ENCODE measurements around the gene FIBCD1. TPM values are rescaled to one million over a fixed set of nuclear protein-coding genes. Genes with fewer than 3 reads are reported as not detected.

The FIBCD1 gene
- total and polyA plus RNA-seq, 9 of the 15 experiments (the other 6 are each of a cell fraction or from before 2014, with no cell fraction given) = 0.53 to 1.2 (median 0.95) TPM; not detected in 4

- FAIRE-seq = no peak
- Histone ChIP-seq H2AFZ (ENCODE audit: low read depth, low read length) (no peak overlapping the region), H3K36me3 (ENCODE audit: control insufficient read depth, insufficient read depth, low read length) (peaks cover 77% of the 10 kb centered on the region), H3K9ac (ENCODE audit: insufficient read depth in 1 of 2, low read depth in 2 of 2, low read length in 2 of 2) (no peak overlapping the region), H4K20me1 (replicated peaks; ENCODE audit: control insufficient read depth, insufficient read depth, low read length) (peaks cover 19% of the 10 kb centered on the region; the same call in 1 of the 2 replicates), H3K27ac (ENCODE audit: extremely low read depth, low read depth, low read length) (no peak overlapping the region), H3K4me1 (replicated peaks in 1 of 2; ENCODE audit: control insufficient read depth in 2 of 2, insufficient read depth in 2 of 2, low read length in 2 of 2) (no peaks in the 10 kb centered on the region), H3K9me1 (ENCODE audit: control insufficient read depth, insufficient read depth, low read length) (peaks cover 8% of the 10 kb centered on the region), H3K27me3 (ENCODE audit: control insufficient read depth in 2 of 2, insufficient read depth in 2 of 2, low read length in 2 of 2) (no peaks in the 10 kb centered on the region), H3K9me3 (replicated peaks; ENCODE audit: control insufficient read depth, insufficient read depth, low read depth, low read length) (no peaks in the 10 kb centered on the region), H3K4me2 (ENCODE audit: insufficient read depth, low read length) (no peak overlapping the region), H3K79me2 (ENCODE audit: control insufficient read depth, insufficient read depth, low read length) (no peaks in the 10 kb centered on the region), H3K4me3 (no peak overlapping the region)
- intact Hi-C loops (cut with micrococcal nuclease) = no loop called here
- POLR2A ChIA-PET = interaction anchor here (0.6 to 5.3 kb wide), 9 partner anchors 8 to 223 kb away, joined by 3 to 57 read pairs (median 11); no protein-coding TSS in a partner anchor
- DNase-seq (ENCODE audit: extremely low read depth in 1 of 4, low spot score in 3 of 4) = peak in 2 of 4 experiments; percentile 60 to 63
- in situ Hi-C loops (cut with MboI) = no loop called here
- no TSS peak for BruUV-seq (replicated peaks)
- 80% methylated on average over 6 of the region's 6 CpGs for WGBS (ENCODE audit: insufficient coverage, low coverage, missing lambda C conversion rate)
- CTCF ChIA-PET (ENCODE audit: low intra/inter-chr PET ratio) = interaction anchor here (0.6 to 1.8 kb wide), 2 partner anchors 15 to 109 kb away, joined by 3 to 6 read pairs; no protein-coding TSS in a partner anchor
- ATAC-seq = no peak
- TF ChIP-seq MYNN (IDR thresholded peaks at IDR 0.05) = no peak
- no peak for TF ChIP-seq MYNN (CRISPR knock-in tag; IDR thresholded peaks at IDR 0.05)
- TF ChIP-seq ZNF318 (IDR thresholded peaks at IDR 0.05; ENCODE audit: borderline replicate concordance in 1 of 2, low read depth in 1 of 2) = no peak
- no peak for TF ChIP-seq ZFP36 (IDR thresholded peaks at IDR 0.05; ENCODE audit: low read depth, low read length, partially characterized antibody)
- 0 out of 4 replicates have a peak, but pooled peaks of 1 of the 2 experiments have one; percentile 68 for TF ChIP-seq MLX (CRISPR knock-in tag; conservative IDR thresholded peaks at IDR 0.05)
- no peak for TF ChIP-seq RB1 (IDR thresholded peaks at IDR 0.05; ENCODE audit: low read depth)
- TF ChIP-seq ZNF134 (CRISPR knock-in tag; conservative IDR thresholded peaks at IDR 0.05) = no peak
- no peak for TF ChIP-seq HINFP (tag; conservative IDR thresholded peaks at IDR 0.05; ENCODE audit: low read depth)
Observed at GRCh38 chr9:130878295-130878694, 60.8 kb downstream of the FIBCD1 start.

All from K562 (cell line).